Adrenal gland (tissue), 12 donors: Measurements from ENCODE around the gene ARID5B. TPM values are rescaled to one million over a fixed set of nuclear protein-coding genes. Genes with fewer than 3 reads are reported as not detected.

ENCODE experiments used
- DNase-seq, 7 donors: peaks; one replicate each; pipeline ENCODE4 v3.0.0-alpha.2; 2019 to 2020
- H3K27ac ChIP-seq, 5 donors: fragments of 200-600 bp; sonication (generic) in 4 of 5; 1 replicate in 3 of 5; 2 replicates in 2 of 5; pipeline versions ENCODE4 v1.5.1 to v1.8.0; 2016 to 2020; ENCODE audit warnings: mild to moderate bottlenecking in 1 of 5
- H3K27me3 ChIP-seq: fragments of 200-600 bp; 2 replicates; pipeline ENCODE4 v1.8.0; 2021
- H3K36me3 ChIP-seq, 2 donors: fragments of 200-600 bp; replicated peaks in 1 of 2; 1 replicate in 1 of 2; 2 replicates in 1 of 2; pipeline versions ENCODE4 v1.5.1 to v1.8.0; 2018 to 2022
- H3K4me1 ChIP-seq, 2 donors: fragments of 200-600 bp; replicated peaks in 1 of 2; 1 replicate in 1 of 2; 2 replicates in 1 of 2; pipeline versions ENCODE4 v1.5.1 to v1.8.0; 2018 to 2021
- H3K4me3 ChIP-seq, 4 donors: fragments of 200-600 bp; sonication (generic) in 3 of 4; one replicate each; pipeline ENCODE4 v1.5.1; 2016 to 2018
- H3K9me3 ChIP-seq, 3 donors: fragments of 200-600 bp; sonication (generic) in 1 of 3; replicated peaks in 1 of 3; 1 replicate in 2 of 3; 2 replicates in 1 of 3; pipeline versions ENCODE4 v1.5.1 to v1.8.0; 2016 to 2021
- POLR2A ChIP-seq, 2 donors: fragments of 450-650 bp; IDR thresholded peaks; one replicate each; pipeline ENCODE4 v1.6.1; 2017; ENCODE audit warnings: antibody characterized with exemption in 2 of 2, mild to moderate bottlenecking in 2 of 2, moderate library complexity in 1 of 2
- WGBS, 4 donors: extraction: QIAGEN DNeasy Blood & Tissue Kit in 2 of 4; methylation state at CpG; one replicate each; pipeline versions ENCODE4 v1.1.5 to v1.1.7; 2013 to 2017; 5-methylcytosine and 5-hydroxymethylcytosine counted together
- intact Hi-C, 2 donors: fragments of 100-400 bp; cut with DNase I; formaldehyde crosslinking; loops; one replicate each; pipeline versions ENCODE4 v1.14.1 to v1.15.0; 2022 to 2023
- polyA plus RNA-seq, 3 donors: library from polyadenylated mRNA; stranded (reverse); fragments of 200-250 nt in 2 of 3; fragments of 350-450 nt in 1 of 3; fragmentation: Illumina TruSeq in 1 of 3; extraction: RNeasy Lipid Tissue Mini Kit (QIAGEN cat#74804) in 1 of 3; gene quantifications; one replicate each; pipeline ENCODE4 v1.2.3, GENCODE V29; 2013 to 2014
- total RNA-seq, 9 donors: library from RNA; depleted of rRNA in 4 of 9; stranded (reverse); fragments of >200 nt in 4 of 9; fragments of 120-200 nt in 1 of 9; fragmentation: NEBNext Ultra II Directional in 1 of 9; extraction: Animal tissue kit (Norgen Biotek cat#: 25700) in 1 of 9; gene quantifications; one replicate each; pipeline versions ENCODE4 v1.1.0 to v1.2.4, GENCODE V29; 2013 to 2023
- TF ChIP-seq, protein P1 (sequence below), 6 experiments: fragments of 450-650 bp in 4 of 6; fragments of 200-600 bp in 2 of 6; sonication (generic) in 1 of 6; IDR thresholded peaks; 1 replicate in 5 of 6; 2 replicates in 1 of 6; pipeline versions ENCODE4 v1.5.1 to v1.8.0; 2016 to 2021; ENCODE audit warnings: antibody characterized with exemption in 6 of 6, mild to moderate bottlenecking in 2 of 6, moderate library complexity in 1 of 6
- donor health status: healthy with polysubstance abuse.
- donor health status: Bipolar disorder and iron deficiency.
- donor health status: DM: yes; HTN: yes; CAD: no.
- donor health status: DM: no; HTN: no; CAD: no.
- donor health status: DM: no; HTN: no; CAD: no.
- donor health status: DM: yes; HTN: yes; CAD: no.

The ARID5B gene
- total and polyA plus RNA-seq, 12 donors = 5.7 to 42.4 (median 23.8) TPM

DNA sequence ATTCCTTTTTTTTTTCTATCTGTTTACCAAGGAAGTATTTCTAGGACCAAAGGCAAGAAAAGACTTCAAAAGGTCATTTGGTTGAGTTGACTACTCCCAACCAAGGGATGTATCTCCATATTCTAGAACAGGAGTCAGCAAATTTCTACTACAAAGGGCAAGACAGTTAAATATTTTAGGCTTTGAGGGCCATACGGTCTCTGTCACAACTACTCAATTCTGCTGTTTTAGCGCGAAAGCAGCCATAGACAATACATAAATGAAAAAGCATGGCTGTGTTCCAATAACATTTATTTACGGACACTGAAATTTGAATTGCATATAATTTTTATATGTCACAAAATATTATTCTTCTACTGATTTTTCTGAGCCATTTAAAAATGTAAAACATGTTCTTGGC, 8.5 kb upstream of the ARID5B start:
- intact Hi-C loops = no loop called here
- H3K27ac ChIP-seq = no peak overlapping the region
- no peaks in the 10 kb centered on the region for H3K36me3 ChIP-seq
- TF ChIP-seq, protein P1, sequence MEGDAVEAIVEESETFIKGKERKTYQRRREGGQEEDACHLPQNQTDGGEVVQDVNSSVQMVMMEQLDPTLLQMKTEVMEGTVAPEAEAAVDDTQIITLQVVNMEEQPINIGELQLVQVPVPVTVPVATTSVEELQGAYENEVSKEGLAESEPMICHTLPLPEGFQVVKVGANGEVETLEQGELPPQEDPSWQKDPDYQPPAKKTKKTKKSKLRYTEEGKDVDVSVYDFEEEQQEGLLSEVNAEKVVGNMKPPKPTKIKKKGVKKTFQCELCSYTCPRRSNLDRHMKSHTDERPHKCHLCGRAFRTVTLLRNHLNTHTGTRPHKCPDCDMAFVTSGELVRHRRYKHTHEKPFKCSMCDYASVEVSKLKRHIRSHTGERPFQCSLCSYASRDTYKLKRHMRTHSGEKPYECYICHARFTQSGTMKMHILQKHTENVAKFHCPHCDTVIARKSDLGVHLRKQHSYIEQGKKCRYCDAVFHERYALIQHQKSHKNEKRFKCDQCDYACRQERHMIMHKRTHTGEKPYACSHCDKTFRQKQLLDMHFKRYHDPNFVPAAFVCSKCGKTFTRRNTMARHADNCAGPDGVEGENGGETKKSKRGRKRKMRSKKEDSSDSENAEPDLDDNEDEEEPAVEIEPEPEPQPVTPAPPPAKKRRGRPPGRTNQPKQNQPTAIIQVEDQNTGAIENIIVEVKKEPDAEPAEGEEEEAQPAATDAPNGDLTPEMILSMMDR (IDR thresholded peaks at IDR 0.05) = no peak
- no peak for TF ChIP-seq POLR2A (IDR thresholded peaks at IDR 0.05)
- peaks cover 9 to 10% of the 10 kb centered on the region in 2 donors for H3K4me1 ChIP-seq
- no peak for DNase-seq
- no peak overlapping the region for H3K4me3 ChIP-seq
- H3K27me3 ChIP-seq = no peaks in the 10 kb centered on the region
- H3K9me3 ChIP-seq = no peaks in the 10 kb centered on the region
- 92 to 94% (median 93%) methylated on average over 4 of the region's 4 CpGs for WGBS, 4 donors

DNA sequence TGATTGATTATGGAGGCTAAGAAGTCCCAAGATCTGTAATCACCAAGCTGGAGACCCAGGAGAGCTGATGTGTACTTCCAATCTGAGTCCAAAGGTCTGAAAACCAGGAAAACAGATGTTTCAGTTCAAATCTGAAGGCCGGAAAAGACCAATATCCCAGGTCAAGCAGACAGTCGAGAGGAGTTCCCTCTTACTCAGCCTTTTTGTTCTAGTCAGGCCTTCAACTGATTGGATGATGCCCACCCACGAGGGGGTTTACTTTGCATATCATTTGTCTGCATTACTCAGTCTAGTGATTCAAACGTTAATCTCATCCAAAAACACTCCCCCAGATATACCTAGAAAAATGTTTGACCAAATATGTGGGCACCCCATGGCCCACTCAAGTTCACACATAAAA, 7.4 kb upstream of the ARID5B start:
- H3K4me1 ChIP-seq = peaks cover 11 to 19% of the 10 kb centered on the region in 2 donors
- H3K4me3 ChIP-seq = no peak overlapping the region
- no peaks in the 10 kb centered on the region for H3K27me3 ChIP-seq
- H3K27ac ChIP-seq = no peak overlapping the region
- TF ChIP-seq POLR2A (IDR thresholded peaks at IDR 0.05) = no peak
- TF ChIP-seq, protein P1 (IDR thresholded peaks at IDR 0.05) = no peak
- 65 to 79% (median 71%) methylated on average over 4 of the region's 4 CpGs for WGBS, 4 donors
- H3K36me3 ChIP-seq = no peaks in the 10 kb centered on the region
- DNase-seq = no peak
- intact Hi-C loops = no loop called here
- no peaks in the 10 kb centered on the region for H3K9me3 ChIP-seq

DNA sequence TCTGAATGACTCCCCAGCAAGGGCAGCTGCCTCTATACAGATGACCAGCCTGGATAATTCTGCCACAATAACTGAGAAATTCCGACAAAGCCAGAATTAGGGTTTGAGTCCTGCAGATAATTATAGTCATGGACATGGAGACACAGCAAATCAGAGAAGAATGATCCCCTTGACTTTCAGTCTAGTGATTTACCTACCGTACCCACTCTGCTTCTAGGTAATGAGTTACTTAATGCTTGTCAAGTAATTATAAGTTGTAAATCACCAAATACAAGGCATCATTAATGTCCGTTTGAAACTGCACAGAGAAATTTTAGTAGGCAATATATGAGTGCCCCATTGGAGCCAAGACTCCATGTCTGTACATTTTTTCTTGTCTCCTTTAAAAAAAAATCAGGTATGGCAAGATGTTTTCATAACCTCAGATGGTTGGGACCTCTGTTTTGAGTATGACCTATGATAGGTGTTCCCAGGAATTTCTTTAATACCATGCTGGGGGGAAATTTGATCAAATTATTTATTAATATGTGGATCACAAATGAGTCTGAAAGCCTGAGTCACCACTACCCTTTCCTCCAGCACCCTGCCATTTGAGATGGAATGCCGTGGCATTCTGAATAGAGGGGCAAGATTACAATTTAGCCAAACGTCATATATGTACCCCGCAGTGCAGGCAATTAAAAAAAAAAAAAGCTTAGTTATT, 5.5 kb upstream of the ARID5B start:
- Histone ChIP-seq H3K9me3 (no peaks in the 10 kb centered on the region), H3K27me3 (no peaks in the 10 kb centered on the region), H3K27ac (no peak overlapping the region), H3K4me3 (no peak overlapping the region), H3K4me1 (peaks cover 11 to 27% of the 10 kb centered on the region in 2 donors), H3K36me3 (no peaks in the 10 kb centered on the region)
- TF ChIP-seq POLR2A (IDR thresholded peaks at IDR 0.05) = no peak
- TF ChIP-seq, protein P1 (IDR thresholded peaks at IDR 0.05) = no peak
- 86 to 96% (median 89%) methylated on average over 6 of the region's 6 CpGs for WGBS, 4 donors
- DNase-seq = no peak
- intact Hi-C loops = no loop called here

- intact Hi-C loops = no loop called here
- peak; percentile 72 to 88 (median 84) for DNase-seq
- peak overlapping the region in 3 of 4 donors; percentile 1 to 64 (median 55) for H3K4me3 ChIP-seq
- H3K27ac ChIP-seq = peak overlapping the region; percentile 15 to 88 (median 80)
- H3K4me1 ChIP-seq = peaks cover 11 to 27% of the 10 kb centered on the region in 2 donors
- H3K9me3 ChIP-seq = no peaks in the 10 kb centered on the region
- TF ChIP-seq, protein P1 (IDR thresholded peaks at IDR 0.05) = peak; percentile 69 to 87 (median 77)
- peak in 1 of 2 donors; percentile 68 for TF ChIP-seq POLR2A (IDR thresholded peaks at IDR 0.05)
- no peaks in the 10 kb centered on the region for H3K36me3 ChIP-seq
- H3K27me3 ChIP-seq = no peaks in the 10 kb centered on the region
- WGBS, 4 donors = 12 to 26% (median 15%) methylated on average over 14 to 32 of the region's 32 CpGs
These were observed 4.4 kb upstream of the ARID5B start for GRCh38 chr10:61896854-61897661.
